ENCODE data around the gene ARHGEF16. TPM values are rescaled to one million over a fixed set of nuclear protein-coding genes. Genes with fewer than 3 reads are reported as not detected.

Gene ARHGEF16
- total RNA-seq, 4 donors from 2014 or later: 0.42 to 0.98 (median 0.69) TPM

- TF ChIP-seq EP300 (IDR thresholded peaks at IDR 0.05) (no peak), POLR2AphosphoS5 (IDR thresholded peaks at IDR 0.05) (no peak), CTCF (IDR thresholded peaks at IDR 0.05) (no peak), POLR2A (IDR thresholded peaks at IDR 0.05; ENCODE audit: low read depth) (no peak)
- WGBS: 98% methylated on average over 12 of the region's 16 CpGs
- Histone ChIP-seq H3K4me3 (no peak overlapping the region), H3K4me1 (no peaks in the 10 kb centered on the region), H3K27ac (replicated peaks in 1 of 4) (no peak overlapping the region), H3K9me3 (no peaks in the 10 kb centered on the region), H3K27me3 (no peaks in the 10 kb centered on the region), H3K36me3 (peaks cover 0 to 3% (median 0%) of the 10 kb centered on the region in 4 donors)
- intact Hi-C loops (cut with DNase I): no loop called here
- no peak for DNase-seq (ENCODE audit: extremely low spot score)
These were observed 56.8 kb downstream of the ARHGEF16 start for GRCh38 chr1:3511306-3511705.

GRCh38 chr1:3511856-3512255 is 57.4 kb downstream of the ARHGEF16 start:
- Histone ChIP-seq H3K36me3 (peaks cover 0 to 2% (median 0%) of the 10 kb centered on the region in 4 donors), H3K9me3 (no peaks in the 10 kb centered on the region), H3K27ac (replicated peaks in 1 of 4) (no peak overlapping the region), H3K4me3 (no peak overlapping the region), H3K27me3 (no peaks in the 10 kb centered on the region), H3K4me1 (no peaks in the 10 kb centered on the region)
- WGBS: 87% methylated on average over 5 of the region's 15 CpGs
- no peak for DNase-seq (ENCODE audit: extremely low spot score)
- no peak for TF ChIP-seq POLR2AphosphoS5 (IDR thresholded peaks at IDR 0.05)
- no peak for TF ChIP-seq CTCF (IDR thresholded peaks at IDR 0.05)
- no peak for TF ChIP-seq EP300 (IDR thresholded peaks at IDR 0.05)
- no peak for TF ChIP-seq POLR2A (IDR thresholded peaks at IDR 0.05; ENCODE audit: low read depth)
- intact Hi-C loops (cut with DNase I): no loop called here

- Histone ChIP-seq H3K4me3 (no peak overlapping the region), H3K4me1 (no peaks in the 10 kb centered on the region), H3K9me3 (no peaks in the 10 kb centered on the region), H3K36me3 (no peaks in the 10 kb centered on the region), H3K27ac (replicated peaks in 1 of 4) (no peak overlapping the region), H3K27me3 (no peaks in the 10 kb centered on the region)
- 100% methylated on average over 1 of the region's 17 CpGs for WGBS
- intact Hi-C loops (cut with DNase I): no loop called here
- TF ChIP-seq POLR2A (IDR thresholded peaks at IDR 0.05; ENCODE audit: low read depth) (no peak), POLR2AphosphoS5 (IDR thresholded peaks at IDR 0.05) (no peak), EP300 (IDR thresholded peaks at IDR 0.05) (no peak), CTCF (IDR thresholded peaks at IDR 0.05) (no peak)
- DNase-seq (ENCODE audit: extremely low spot score): no peak
These were observed 59.9 kb downstream of the ARHGEF16 start for GRCh38 chr1:3514404-3514803.

- no peaks in the 10 kb centered on the region for H3K36me3 ChIP-seq
- no peaks in the 10 kb centered on the region for H3K4me1 ChIP-seq
- H3K4me3 ChIP-seq: no peak overlapping the region
- no peaks in the 10 kb centered on the region for H3K9me3 ChIP-seq
- no peak overlapping the region for H3K27ac ChIP-seq (replicated peaks in 1 of 4)
- 93% methylated on average over 11 of the region's 12 CpGs for WGBS
- intact Hi-C loops (cut with DNase I): no loop called here
- DNase-seq (ENCODE audit: extremely low spot score): no peak
- H3K27me3 ChIP-seq: no peaks in the 10 kb centered on the region
- TF ChIP-seq CTCF (IDR thresholded peaks at IDR 0.05): no peak
- no peak for TF ChIP-seq EP300 (IDR thresholded peaks at IDR 0.05)
- TF ChIP-seq POLR2A (IDR thresholded peaks at IDR 0.05; ENCODE audit: low read depth): no peak
- TF ChIP-seq POLR2AphosphoS5 (IDR thresholded peaks at IDR 0.05): no peak
These were observed 60.8 kb downstream of the ARHGEF16 start for GRCh38 chr1:3515272-3515671.

GRCh38 chr1:3515774-3516480 is 61.5 kb downstream of the ARHGEF16 start:
- H3K36me3 ChIP-seq: peaks cover 0 to 3% (median 0%) of the 10 kb centered on the region in 4 donors
- no peak for DNase-seq (ENCODE audit: extremely low spot score)
- no peak overlapping the region for H3K4me3 ChIP-seq
- H3K4me1 ChIP-seq: no peaks in the 10 kb centered on the region
- 100% methylated on average over 7 of the region's 19 CpGs for WGBS
- H3K27me3 ChIP-seq: no peaks in the 10 kb centered on the region
- intact Hi-C loops (cut with DNase I): no loop called here
- no peak overlapping the region for H3K27ac ChIP-seq (replicated peaks in 1 of 4)
- TF ChIP-seq EP300 (IDR thresholded peaks at IDR 0.05): no peak
- no peak for TF ChIP-seq POLR2A (IDR thresholded peaks at IDR 0.05; ENCODE audit: low read depth)
- TF ChIP-seq CTCF (IDR thresholded peaks at IDR 0.05): no peak
- no peak for TF ChIP-seq POLR2AphosphoS5 (IDR thresholded peaks at IDR 0.05)
- H3K9me3 ChIP-seq: no peaks in the 10 kb centered on the region
